GM23338 (cell line): ENCODE measurements around the gene PREB. TPM values are rescaled to one million over a fixed set of nuclear protein-coding genes. Genes with fewer than 3 reads are reported as not detected.

Experiments used
- ATAC-seq: fragments of 200-7000 bp; cut with Tn5 transposase; 3 replicates; pipeline ENCODE4 v1.9.1; 2020
- DNase-seq: peaks from one replicate; pipeline ENCODE4 v3.0.0-alpha.2; 2015; ENCODE audit warnings: low spot score
- H2AFZ ChIP-seq: fragments of 200-600 bp; sonication (generic); 2 replicates; pipeline ENCODE4 v1.8.0; 2016; ENCODE audit warnings: antibody characterized with exemption, mild to moderate bottlenecking, moderate library complexity
- H3F3A ChIP-seq: fragments of 200-600 bp; sonication (generic); replicated peaks from 2 replicates; pipeline ENCODE4 v1.8.0; 2017; ENCODE audit warnings: antibody characterized with exemption, mixed run types, low read depth
- H3K27ac ChIP-seq: fragments of 200-600 bp; sonication (generic); 2 replicates; pipeline ENCODE4 v1.6.1; 2016; ENCODE audit warnings: low read depth
- H3K27me3 ChIP-seq: fragments of 200-600 bp; sonication (generic); 2 replicates; pipeline ENCODE4 v1.8.0; 2016; ENCODE audit warnings: mild to moderate bottlenecking, mixed run types, moderate library complexity; ENCODE audit not compliant: insufficient read depth
- H3K36me3 ChIP-seq: fragments of 200-600 bp; sonication (generic); 2 replicates; pipeline ENCODE4 v1.8.0; 2016; ENCODE audit warnings: mild to moderate bottlenecking; ENCODE audit not compliant: insufficient read depth
- H3K4me1 ChIP-seq: fragments of 200-600 bp; sonication (generic); 2 replicates; pipeline ENCODE4 v1.8.0; 2016; ENCODE audit warnings: mild to moderate bottlenecking, moderate library complexity; ENCODE audit not compliant: insufficient read depth
- H3K4me2 ChIP-seq: fragments of 200-600 bp; sonication (generic); 2 replicates; pipeline ENCODE4 v1.7.1; 2017; ENCODE audit warnings: mixed run types
- H3K4me3 ChIP-seq: fragments of 200-600 bp; sonication (generic); 2 replicates; pipeline ENCODE4 v1.6.1; 2016; ENCODE audit warnings: mixed run types
- H3K79me2 ChIP-seq: fragments of 200-600 bp; sonication (generic); replicated peaks from 2 replicates; pipeline ENCODE4 v1.8.0; 2017; ENCODE audit warnings: mild to moderate bottlenecking; ENCODE audit not compliant: insufficient read depth
- H3K9me2 ChIP-seq: fragments of 200-600 bp; sonication (generic); 2 replicates; pipeline ENCODE4 v1.8.0; 2017; ENCODE audit not compliant: insufficient read depth
- H4K20me1 ChIP-seq: fragments of 200-600 bp; sonication (generic); replicated peaks from 2 replicates; pipeline ENCODE4 v1.8.0; 2017; ENCODE audit warnings: mild to moderate bottlenecking; ENCODE audit not compliant: insufficient read depth
- H3K27ac Mint-ChIP-seq: 2 replicates; pipeline ENCODE4 v1.8.0; 2020; ENCODE audit warnings: inconsistent platforms, mild to moderate bottlenecking, moderate library complexity, mixed read lengths
- H3K27me3 Mint-ChIP-seq: 3 replicates; pipeline ENCODE4 v1.8.0; 2022; ENCODE audit warnings: low read depth, mild to moderate bottlenecking, moderate library complexity, mixed read lengths, inconsistent platforms; ENCODE audit not compliant: insufficient read depth, poor library complexity
- H3K36me3 Mint-ChIP-seq: 3 replicates; pipeline ENCODE4 v1.8.0; 2021; ENCODE audit warnings: low read depth, mild to moderate bottlenecking, inconsistent platforms, moderate library complexity, mixed read lengths
- H3K4me1 Mint-ChIP-seq: 3 replicates; pipeline ENCODE4 v1.8.0; 2020; ENCODE audit warnings: mild to moderate bottlenecking, inconsistent platforms, mixed read lengths
- H3K4me3 Mint-ChIP-seq: 3 replicates; pipeline ENCODE4 v1.8.0; 2021; ENCODE audit warnings: moderate library complexity, mild to moderate bottlenecking, inconsistent platforms, mixed read lengths
- H3K9me3 Mint-ChIP-seq: 3 replicates; pipeline ENCODE4 v1.8.0; 2020; ENCODE audit warnings: moderate library complexity, mild to moderate bottlenecking, inconsistent platforms, mixed read lengths
- EZH2 ChIP-seq: fragments of 200-600 bp; sonication (generic); IDR thresholded peaks from one replicate; pipeline ENCODE4 v1.8.0; 2017; ENCODE audit warnings: antibody characterized with exemption, mild to moderate bottlenecking, low read depth; ENCODE audit not compliant: unreplicated experiment
- EZH2phosphoT487 ChIP-seq: fragments of 200-600 bp; sonication (generic); IDR thresholded peaks from one replicate; pipeline ENCODE4 v1.8.1; 2018; ENCODE audit warnings: antibody characterized with exemption; ENCODE audit not compliant: unreplicated experiment
- JUNB ChIP-seq: IDR thresholded peaks from one replicate; pipeline ENCODE4 v1.6.1; 2016; ENCODE audit warnings: antibody characterized with exemption; ENCODE audit not compliant: unreplicated experiment
- NANOG ChIP-seq: IDR thresholded peaks from 2 replicates; pipeline ENCODE4 v1.6.1; 2016; ENCODE audit warnings: antibody characterized with exemption, borderline replicate concordance
- STAT1 ChIP-seq: IDR thresholded peaks from one replicate; pipeline ENCODE4 v1.6.1; 2016; ENCODE audit warnings: antibody characterized with exemption; ENCODE audit not compliant: unreplicated experiment
- ZNF114 ChIP-seq: fragments of 250-450 bp; sonication (Bioruptor Pico); IDR thresholded peaks from 2 replicates; pipeline ENCODE4 v1.5.0; 2020; ENCODE audit warnings: mild to moderate bottlenecking, moderate library complexity
- ZNF331 ChIP-seq: fragments of 250-450 bp; sonication (Bioruptor Pico); IDR thresholded peaks from 2 replicates; pipeline ENCODE4 v1.5.0; 2020; ENCODE audit warnings: low read depth, mild to moderate bottlenecking, moderate library complexity
- polyA plus RNA-seq: library from polyadenylated mRNA; unstranded; fragments of >200 nt; fragmentation: Nextera tagmentation; extraction: Ambion mirVana; gene quantifications from 2 replicates; pipeline ENCODE4 v1.2.1, GENCODE V29; 2016
- total RNA-seq: library from RNA; depleted of rRNA; stranded (reverse); fragments of >200 nt; shearing (Covaris generic); gene quantifications from 2 replicates; pipeline ENCODE4 v1.2.3, GENCODE V29; 2014
- TF ChIP-seq, protein P1 (sequence below): IDR thresholded peaks from 2 replicates; pipeline ENCODE4 v1.6.1; 2016; ENCODE audit warnings: antibody characterized with exemption
- TF ChIP-seq, protein P2 (sequence below), 2 experiments: fragments of 200-600 bp in 1 of 2; sonication (generic) in 1 of 2; conservative IDR thresholded peaks; 2 replicates each; pipeline versions ENCODE4 v1.5.1 to v1.6.1; 2016 to 2017; ENCODE audit warnings: antibody characterized with exemption in 2 of 2, low read depth in 2 of 2, mild to moderate bottlenecking in 2 of 2, moderate library complexity in 1 of 2
- TF ChIP-seq, protein P3 (sequence below): fragments of 250-450 bp; sonication (Bioruptor Pico); IDR thresholded peaks from 2 replicates; pipeline ENCODE4 v1.5.0; 2020; ENCODE audit warnings: mild to moderate bottlenecking, moderate library complexity

Gene PREB
- total and polyA plus RNA-seq, 2 experiments from 2014 or later, result 41.2 to 79.7 TPM

GRCh38 chr2:27137322-27137935 lies 3.0 kb upstream of the PREB start (continued):
- TF ChIP-seq JUNB, result no peak
- no peak for TF ChIP-seq ZNF331 (CRISPR knock-in tag)
- TF ChIP-seq EZH2phosphoT487, result no peak
- TF ChIP-seq, protein P1, sequence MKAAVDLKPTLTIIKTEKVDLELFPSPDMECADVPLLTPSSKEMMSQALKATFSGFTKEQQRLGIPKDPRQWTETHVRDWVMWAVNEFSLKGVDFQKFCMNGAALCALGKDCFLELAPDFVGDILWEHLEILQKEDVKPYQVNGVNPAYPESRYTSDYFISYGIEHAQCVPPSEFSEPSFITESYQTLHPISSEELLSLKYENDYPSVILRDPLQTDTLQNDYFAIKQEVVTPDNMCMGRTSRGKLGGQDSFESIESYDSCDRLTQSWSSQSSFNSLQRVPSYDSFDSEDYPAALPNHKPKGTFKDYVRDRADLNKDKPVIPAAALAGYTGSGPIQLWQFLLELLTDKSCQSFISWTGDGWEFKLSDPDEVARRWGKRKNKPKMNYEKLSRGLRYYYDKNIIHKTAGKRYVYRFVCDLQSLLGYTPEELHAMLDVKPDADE, result no peak
- TF ChIP-seq EZH2, result no peak

- Histone ChIP-seq H2AFZ (no peak overlapping the region), H3K4me3 (no peak overlapping the region), H4K20me1 (peaks cover 10% of the 10 kb centered on the region; the same call in 1 of the 2 replicates), H3K4me2 (no peak overlapping the region), H3K36me3 (no peaks in the 10 kb centered on the region), H3K79me2 (peaks cover 11% of the 10 kb centered on the region), H3K27ac (no peak overlapping the region), H3K27me3 (no peaks in the 10 kb centered on the region), H3K4me1 (peaks cover 6% of the 10 kb centered on the region; the same call in 1 of the 2 replicates), H3K9me2 (no peaks in the 10 kb centered on the region), H3F3A (no peaks in the 10 kb centered on the region; the same call in 1 of the 2 replicates)
- Mint-ChIP-seq H3K27ac (no peak overlapping the region), H3K36me3 (peaks cover 13% of the 10 kb centered on the region; the same call in 2 of the 3 replicates), H3K4me1 (peaks cover 10% of the 10 kb centered on the region; the same call in 2 of the 3 replicates), H3K27me3 (peaks cover 8% of the 10 kb centered on the region), H3K9me3 (no peaks in the 10 kb centered on the region), H3K4me3 (no peak overlapping the region)
- TF ChIP-seq JUNB (no peak), ZNF331 (CRISPR knock-in tag) (no peak), ZNF114 (CRISPR knock-in tag) (no peak), EZH2phosphoT487 (no peak), NANOG (no peak), EZH2 (no peak), STAT1 (no peak)
- TF ChIP-seq, protein P2, sequence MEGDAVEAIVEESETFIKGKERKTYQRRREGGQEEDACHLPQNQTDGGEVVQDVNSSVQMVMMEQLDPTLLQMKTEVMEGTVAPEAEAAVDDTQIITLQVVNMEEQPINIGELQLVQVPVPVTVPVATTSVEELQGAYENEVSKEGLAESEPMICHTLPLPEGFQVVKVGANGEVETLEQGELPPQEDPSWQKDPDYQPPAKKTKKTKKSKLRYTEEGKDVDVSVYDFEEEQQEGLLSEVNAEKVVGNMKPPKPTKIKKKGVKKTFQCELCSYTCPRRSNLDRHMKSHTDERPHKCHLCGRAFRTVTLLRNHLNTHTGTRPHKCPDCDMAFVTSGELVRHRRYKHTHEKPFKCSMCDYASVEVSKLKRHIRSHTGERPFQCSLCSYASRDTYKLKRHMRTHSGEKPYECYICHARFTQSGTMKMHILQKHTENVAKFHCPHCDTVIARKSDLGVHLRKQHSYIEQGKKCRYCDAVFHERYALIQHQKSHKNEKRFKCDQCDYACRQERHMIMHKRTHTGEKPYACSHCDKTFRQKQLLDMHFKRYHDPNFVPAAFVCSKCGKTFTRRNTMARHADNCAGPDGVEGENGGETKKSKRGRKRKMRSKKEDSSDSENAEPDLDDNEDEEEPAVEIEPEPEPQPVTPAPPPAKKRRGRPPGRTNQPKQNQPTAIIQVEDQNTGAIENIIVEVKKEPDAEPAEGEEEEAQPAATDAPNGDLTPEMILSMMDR (conservative IDR thresholded peaks at IDR 0.05; ENCODE audit: low read depth in 2 of 2), result no peak
- TF ChIP-seq, protein P3, sequence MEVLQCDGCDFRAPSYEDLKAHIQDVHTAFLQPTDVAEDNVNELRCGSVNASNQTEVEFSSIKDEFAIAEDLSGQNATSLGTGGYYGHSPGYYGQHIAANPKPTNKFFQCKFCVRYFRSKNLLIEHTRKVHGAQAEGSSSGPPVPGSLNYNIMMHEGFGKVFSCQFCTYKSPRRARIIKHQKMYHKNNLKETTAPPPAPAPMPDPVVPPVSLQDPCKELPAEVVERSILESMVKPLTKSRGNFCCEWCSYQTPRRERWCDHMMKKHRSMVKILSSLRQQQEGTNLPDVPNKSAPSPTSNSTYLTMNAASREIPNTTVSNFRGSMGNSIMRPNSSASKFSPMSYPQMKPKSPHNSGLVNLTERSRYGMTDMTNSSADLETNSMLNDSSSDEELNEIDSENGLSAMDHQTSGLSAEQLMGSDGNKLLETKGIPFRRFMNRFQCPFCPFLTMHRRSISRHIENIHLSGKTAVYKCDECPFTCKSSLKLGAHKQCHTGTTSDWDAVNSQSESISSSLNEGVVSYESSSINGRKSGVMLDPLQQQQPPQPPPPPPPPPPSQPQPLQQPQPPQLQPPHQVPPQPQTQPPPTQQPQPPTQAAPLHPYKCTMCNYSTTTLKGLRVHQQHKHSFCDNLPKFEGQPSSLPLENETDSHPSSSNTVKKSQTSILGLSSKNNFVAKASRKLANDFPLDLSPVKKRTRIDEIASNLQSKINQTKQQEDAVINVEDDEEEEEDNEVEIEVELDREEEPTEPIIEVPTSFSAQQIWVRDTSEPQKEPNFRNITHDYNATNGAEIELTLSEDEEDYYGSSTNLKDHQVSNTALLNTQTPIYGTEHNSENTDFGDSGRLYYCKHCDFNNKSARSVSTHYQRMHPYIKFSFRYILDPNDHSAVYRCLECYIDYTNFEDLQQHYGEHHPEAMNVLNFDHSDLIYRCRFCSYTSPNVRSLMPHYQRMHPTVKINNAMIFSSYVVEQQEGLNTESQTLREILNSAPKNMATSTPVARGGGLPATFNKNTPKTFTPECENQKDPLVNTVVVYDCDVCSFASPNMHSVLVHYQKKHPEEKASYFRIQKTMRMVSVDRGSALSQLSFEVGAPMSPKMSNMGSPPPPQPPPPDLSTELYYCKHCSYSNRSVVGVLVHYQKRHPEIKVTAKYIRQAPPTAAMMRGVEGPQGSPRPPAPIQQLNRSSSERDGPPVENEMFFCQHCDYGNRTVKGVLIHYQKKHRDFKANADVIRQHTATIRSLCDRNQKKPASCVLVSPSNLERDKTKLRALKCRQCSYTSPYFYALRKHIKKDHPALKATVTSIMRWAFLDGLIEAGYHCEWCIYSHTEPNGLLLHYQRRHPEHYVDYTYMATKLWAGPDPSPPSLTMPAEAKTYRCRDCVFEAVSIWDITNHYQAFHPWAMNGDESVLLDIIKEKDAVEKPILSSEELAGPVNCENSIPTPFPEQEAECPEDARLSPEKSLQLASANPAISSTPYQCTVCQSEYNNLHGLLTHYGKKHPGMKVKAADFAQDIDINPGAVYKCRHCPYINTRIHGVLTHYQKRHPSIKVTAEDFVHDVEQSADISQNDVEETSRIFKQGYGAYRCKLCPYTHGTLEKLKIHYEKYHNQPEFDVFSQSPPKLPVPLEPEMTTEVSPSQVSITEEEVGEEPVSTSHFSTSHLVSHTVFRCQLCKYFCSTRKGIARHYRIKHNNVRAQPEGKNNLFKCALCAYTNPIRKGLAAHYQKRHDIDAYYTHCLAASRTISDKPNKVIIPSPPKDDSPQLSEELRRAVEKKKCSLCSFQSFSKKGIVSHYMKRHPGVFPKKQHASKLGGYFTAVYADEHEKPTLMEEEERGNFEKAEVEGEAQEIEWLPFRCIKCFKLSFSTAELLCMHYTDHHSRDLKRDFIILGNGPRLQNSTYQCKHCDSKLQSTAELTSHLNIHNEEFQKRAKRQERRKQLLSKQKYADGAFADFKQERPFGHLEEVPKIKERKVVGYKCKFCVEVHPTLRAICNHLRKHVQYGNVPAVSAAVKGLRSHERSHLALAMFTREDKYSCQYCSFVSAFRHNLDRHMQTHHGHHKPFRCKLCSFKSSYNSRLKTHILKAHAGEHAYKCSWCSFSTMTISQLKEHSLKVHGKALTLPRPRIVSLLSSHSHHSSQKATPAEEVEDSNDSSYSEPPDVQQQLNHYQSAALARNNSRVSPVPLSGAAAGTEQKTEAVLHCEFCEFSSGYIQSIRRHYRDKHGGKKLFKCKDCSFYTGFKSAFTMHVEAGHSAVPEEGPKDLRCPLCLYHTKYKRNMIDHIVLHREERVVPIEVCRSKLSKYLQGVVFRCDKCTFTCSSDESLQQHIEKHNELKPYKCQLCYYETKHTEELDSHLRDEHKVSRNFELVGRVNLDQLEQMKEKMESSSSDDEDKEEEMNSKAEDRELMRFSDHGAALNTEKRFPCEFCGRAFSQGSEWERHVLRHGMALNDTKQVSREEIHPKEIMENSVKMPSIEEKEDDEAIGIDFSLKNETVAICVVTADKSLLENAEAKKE (CRISPR knock-in tag), result no peak
- ATAC-seq (no peak), DNase-seq (no peak)
Observed at GRCh38 chr2:27136751-27137150, 2.3 kb upstream of the PREB start.
